ENCODE results near the gene PANK1.
"Not testable (repeated sequence)": the region's sequence is repeated elsewhere in the genome, so short reads cannot be mapped to it uniquely, and the experiment has no call there.

PANK1 gene

GRCh38 chr10:89651916-89652573 lies 7.0 kb upstream of the PANK1 start:
- DNase-seq: peak in 2 of 4 experiments; percentile 15 to 29

GRCh38 chr10:89651205-89651915 lies 6.3 kb upstream of the PANK1 start:
- no peak for DNase-seq

GRCh38 chr10:89649051-89649450 lies 4.0 kb upstream of the PANK1 start:
- no peak for DNase-seq

DNA sequence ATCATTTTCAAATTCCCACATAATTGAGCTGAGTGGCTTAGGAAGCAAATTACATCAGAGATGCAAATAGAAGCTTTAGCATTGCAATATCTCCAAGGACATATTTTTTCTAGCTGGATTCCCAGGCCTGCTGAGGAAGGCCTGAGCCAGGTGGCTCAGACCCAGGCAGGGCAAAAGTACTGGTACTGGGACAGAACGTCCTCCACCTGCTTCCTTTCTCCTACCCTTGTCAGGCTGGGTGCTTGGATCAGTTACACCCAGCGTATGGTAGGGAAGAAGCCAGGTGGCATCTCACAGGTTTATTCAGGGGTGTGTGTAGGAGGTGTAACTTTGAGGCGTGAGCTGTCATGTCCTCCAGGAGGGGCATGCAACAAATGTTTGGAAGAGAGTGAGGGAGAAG lies 3.0 kb upstream of the PANK1 start:
- no peak for DNase-seq

GRCh38 chr10:89646889-89647657 lies 2.0 kb upstream of the PANK1 start:
- DNase-seq: peak in 1 of 4 experiments; percentile 11

DNA sequence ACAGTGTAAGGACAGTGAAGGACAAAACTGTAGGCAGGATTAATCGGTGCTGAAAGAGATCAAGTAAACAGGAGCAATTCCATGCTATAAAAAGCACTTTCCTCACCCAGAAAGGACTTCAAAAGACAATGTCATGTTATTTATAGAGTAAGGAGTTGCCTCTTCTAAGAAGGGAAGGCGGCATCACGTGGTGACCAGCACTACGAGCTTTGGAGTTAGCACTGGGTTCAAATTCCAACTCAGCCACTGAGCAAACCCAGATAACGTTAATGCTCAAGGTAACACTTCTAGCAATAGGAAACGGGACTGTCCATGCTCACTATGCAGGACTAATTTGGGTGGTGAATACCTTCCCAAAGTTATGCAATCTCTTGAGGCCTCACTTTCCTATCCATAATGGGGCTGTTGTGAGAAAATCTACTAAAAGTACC lies 715 bp upstream of the PANK1 start:
- no peak for DNase-seq

DNA sequence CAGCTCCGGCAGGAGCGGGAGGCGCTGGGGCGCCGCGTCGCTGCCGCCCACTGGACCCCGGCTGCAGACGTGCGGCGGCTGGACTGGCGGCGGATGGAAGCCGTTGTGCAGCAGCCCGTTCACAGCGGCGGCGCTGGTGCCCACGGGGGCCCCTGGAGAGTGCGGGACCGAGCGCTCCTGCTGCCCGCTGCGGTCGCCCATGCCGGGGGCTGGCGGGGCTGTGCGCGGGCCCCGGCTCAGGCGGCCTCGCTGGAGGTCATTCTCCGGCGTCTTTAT lies 413 bp downstream of the PANK1 start:
- DNase-seq: no peak

GRCh38 chr10:89643812-89644690 lies 991 bp downstream of the PANK1 start:
- peak; percentile 87 to 95 (median 90) for DNase-seq

DNA sequence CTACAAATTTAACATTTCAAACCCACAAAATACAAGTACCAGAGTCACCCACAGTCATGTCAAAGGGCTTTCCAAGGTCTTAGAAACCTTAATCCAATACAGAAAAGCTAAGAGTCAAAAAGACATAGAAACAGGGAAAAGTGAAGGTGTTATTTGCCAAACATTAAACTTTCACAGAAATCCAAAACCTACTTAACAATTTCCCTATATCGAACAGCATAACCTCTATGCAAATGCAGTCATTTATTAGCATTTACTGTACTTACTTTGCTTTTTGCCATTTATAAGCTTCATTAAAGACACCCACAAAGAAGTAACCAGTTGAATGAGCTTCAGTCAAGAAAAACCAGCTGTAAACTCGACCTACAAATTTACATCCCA lies 1.6 kb downstream of the PANK1 start:
- no peak for DNase-seq

GRCh38 chr10:89642193-89642592 lies 2.8 kb downstream of the PANK1 start:
- no peak for DNase-seq

DNA sequence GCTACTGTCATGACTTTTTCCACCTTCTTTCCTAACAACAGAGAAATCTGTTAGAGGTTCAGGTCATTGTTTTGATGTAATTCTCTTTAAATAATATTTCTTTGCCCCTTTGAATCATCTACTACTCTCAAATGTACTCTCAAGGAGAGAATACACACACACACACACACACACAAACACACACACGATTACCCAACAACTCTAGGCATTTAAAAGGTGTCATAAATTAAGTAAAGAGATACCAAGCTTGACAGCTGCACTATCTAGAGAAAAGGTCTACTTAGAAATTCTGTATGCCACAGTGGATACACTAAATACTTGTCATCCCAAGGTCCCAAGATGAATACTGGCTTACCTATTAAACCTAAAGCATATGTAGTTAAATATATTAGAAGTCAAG lies 4.8 kb downstream of the PANK1 start:
- no peak for DNase-seq

- no peak for DNase-seq
These were observed 5.7 kb downstream of the PANK1 start for GRCh38 chr10:89639326-89639725.

DNA sequence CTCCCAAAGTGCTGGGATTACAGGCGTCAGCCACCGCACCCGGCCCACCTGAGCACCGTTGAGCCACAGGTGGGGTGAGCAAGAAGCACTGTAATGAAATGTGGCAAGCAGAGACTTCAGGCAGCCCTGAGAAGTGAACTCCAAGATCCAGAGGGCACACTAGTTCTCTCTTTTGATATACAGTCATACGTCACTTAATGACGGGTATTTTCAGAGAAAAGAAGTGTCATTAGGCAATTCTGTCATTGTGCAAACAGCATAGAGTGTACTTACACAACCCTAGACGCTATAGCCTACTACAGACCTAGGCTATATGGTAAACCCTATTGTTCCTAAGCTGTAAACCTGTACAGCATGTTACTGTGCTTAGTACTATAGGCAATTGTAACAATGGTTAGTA lies 7.9 kb downstream of the PANK1 start:
- DNase-seq: peak; percentile 25 to 79 (median 52)

GRCh38 chr10:89634637-89635036 lies 10.4 kb downstream of the PANK1 start:
- no peak for DNase-seq

GRCh38 chr10:89633484-89633883 lies 11.6 kb downstream of the PANK1 start:
- no peak for DNase-seq

DNA sequence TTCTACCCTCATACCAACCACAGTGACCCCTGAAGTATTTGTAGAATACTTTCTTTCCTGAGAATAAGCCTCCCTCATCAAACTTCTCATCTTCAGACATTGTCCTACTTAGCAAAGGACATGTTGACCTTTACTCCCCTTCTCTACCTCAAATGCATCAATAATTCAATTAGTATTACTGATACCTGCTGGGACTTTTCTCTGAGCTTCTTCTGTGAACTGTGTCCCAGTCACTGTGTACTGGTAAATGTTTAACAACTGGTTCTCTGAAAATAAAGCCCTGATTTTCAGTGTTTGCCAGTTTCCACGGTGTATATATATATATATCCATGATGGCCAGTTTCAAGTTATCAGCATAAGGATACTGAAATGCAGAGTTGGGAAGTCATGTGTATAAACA lies 12.2 kb downstream of the PANK1 start:
- no peak for DNase-seq

DNA sequence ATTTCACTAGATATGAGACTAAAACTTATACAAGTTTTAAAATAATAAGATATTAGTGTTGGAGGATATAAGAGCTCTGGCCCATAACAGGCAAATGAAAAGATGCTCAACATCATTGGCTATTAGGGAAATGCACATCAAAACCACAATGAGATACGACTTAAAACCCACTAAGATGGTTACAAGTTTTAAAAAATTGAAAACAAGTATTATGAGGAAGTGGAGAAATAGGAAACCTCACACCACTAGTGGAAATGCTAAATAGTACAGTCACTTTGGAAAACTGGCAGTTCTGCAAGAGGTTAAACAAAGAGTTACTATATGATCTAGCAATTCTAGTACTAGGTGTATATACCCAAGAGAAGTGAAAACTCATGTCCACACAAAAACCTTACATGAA lies 17.2 kb downstream of the PANK1 start:
- peak in 2 of 4 experiments; percentile 12 to 17 for DNase-seq

GRCh38 chr10:89625041-89625765 lies 19.8 kb downstream of the PANK1 start:
- no peak for DNase-seq

- no peak for DNase-seq
These were observed 21.0 kb downstream of the PANK1 start for GRCh38 chr10:89624020-89624419.

- DNase-seq: no peak
These were observed 22.9 kb downstream of the PANK1 start for GRCh38 chr10:89622151-89622550.

DNA sequence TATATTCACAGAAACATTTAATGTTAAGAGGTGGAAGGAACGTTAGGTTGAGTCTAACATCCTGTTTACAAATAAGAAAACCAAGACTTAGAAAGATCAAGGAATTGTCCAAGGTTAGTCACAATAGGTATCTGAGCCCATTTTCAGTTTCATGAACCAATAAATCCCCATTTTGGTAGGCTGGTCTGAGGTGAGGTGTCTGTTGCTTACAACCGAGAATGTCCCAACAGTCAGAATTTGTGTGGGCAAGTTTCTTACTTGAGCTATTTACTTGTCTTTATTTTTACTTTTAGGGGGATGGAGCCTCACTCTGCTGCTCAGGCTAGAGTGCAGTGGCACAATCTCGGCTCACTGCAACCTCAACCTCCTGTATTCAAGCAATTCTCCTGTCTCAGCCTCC lies 23.6 kb downstream of the PANK1 start:
- no peak for DNase-seq

DNA sequence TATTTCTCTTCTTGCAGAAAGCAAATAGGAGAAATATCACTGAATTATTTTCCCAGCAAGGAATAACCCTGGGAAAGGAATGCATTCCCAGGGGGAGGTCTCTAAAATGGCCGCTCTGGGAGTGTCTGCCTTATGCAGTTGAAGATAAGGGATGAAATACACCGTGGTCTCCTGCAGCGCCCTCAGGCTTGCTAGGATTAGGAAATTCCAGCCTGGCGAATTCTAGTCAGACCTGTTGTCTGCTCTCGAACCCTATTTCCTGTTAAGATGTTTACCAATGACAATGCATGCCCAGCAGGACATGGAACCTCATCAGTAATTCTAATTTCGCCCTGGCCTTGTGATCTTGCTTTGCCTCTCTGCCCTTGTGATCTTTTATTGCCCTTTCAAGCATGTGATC lies 24.7 kb downstream of the PANK1 start:
- DNase-seq: not testable (repeated sequence)
